HepG2 (cell line): Measurements from ENCODE around the gene RPS6KA2. TPM values are rescaled to one million over a fixed set of nuclear protein-coding genes. Genes with fewer than 3 reads are reported as not detected.

Source experiments
- CCDC6 ChIP-seq: sonication (generic); formaldehyde crosslinking; IDR thresholded peaks from 2 replicates; pipeline ENCODE4 v1.8.1; 2022; ENCODE audit warnings: mild to moderate bottlenecking, missing genetic modification reagents, moderate library complexity
- ELF4 ChIP-seq: sonication (generic); formaldehyde crosslinking; IDR thresholded peaks from 2 replicates; pipeline ENCODE4 v1.5.0; 2020; ENCODE audit warnings: missing genetic modification reagents, mild to moderate bottlenecking, moderate library complexity, borderline replicate concordance
- FOXJ3 ChIP-seq: sonication (generic); formaldehyde crosslinking; IDR thresholded peaks from 2 replicates; pipeline ENCODE4 v1.4.0; 2020; ENCODE audit warnings: missing genetic modification reagents, mild to moderate bottlenecking, borderline replicate concordance
- FOXK2 ChIP-seq: fragments of 450-650 bp; IDR thresholded peaks from 2 replicates; pipeline ENCODE4 v1.6.1; 2016
- HOXA3 ChIP-seq: sonication (generic); formaldehyde crosslinking; IDR thresholded peaks from 2 replicates; pipeline ENCODE4 v1.5.0; 2020; ENCODE audit warnings: missing genetic modification reagents
- MAFG ChIP-seq: sonication (generic); formaldehyde crosslinking; IDR thresholded peaks from 2 replicates; pipeline ENCODE4 v1.5.1; 2020; ENCODE audit warnings: mild to moderate bottlenecking, missing genetic modification reagents
- MXI1 ChIP-seq: IDR thresholded peaks from 3 replicates; pipeline ENCODE4 v1.6.1; 2012; ENCODE audit warnings: low read depth, low read length, inconsistent platforms, borderline replicate concordance
- MZF1 ChIP-seq: sonication (generic); formaldehyde crosslinking; IDR thresholded peaks from 2 replicates; pipeline ENCODE4 v1.8.1; 2023; ENCODE audit warnings: mild to moderate bottlenecking, missing genetic modification reagents, borderline replicate concordance
- PAX8 ChIP-seq: sonication (generic); formaldehyde crosslinking; IDR thresholded peaks from 2 replicates; pipeline ENCODE4 v1.8.0; 2022; ENCODE audit warnings: mild to moderate bottlenecking, missing genetic modification reagents, borderline replicate concordance
- RELA ChIP-seq: sonication (generic); formaldehyde crosslinking; IDR thresholded peaks from 2 replicates; pipeline ENCODE4 v1.4.0; 2020; ENCODE audit warnings: missing genetic modification reagents
- SMC3 ChIP-seq: IDR thresholded peaks from 2 replicates; pipeline ENCODE4 v1.6.1; 2011; ENCODE audit warnings: low read length, improper control_type of control experiment
- STAG1 ChIP-seq: sonication (generic); formaldehyde crosslinking; IDR thresholded peaks from 2 replicates; pipeline ENCODE4 v1.4.0; 2020; ENCODE audit warnings: missing genetic modification reagents
- THAP7 ChIP-seq: sonication (generic); formaldehyde crosslinking; IDR thresholded peaks from 2 replicates; pipeline ENCODE4 v1.8.1; 2023; ENCODE audit warnings: mild to moderate bottlenecking, missing genetic modification reagents
- ZFP37 ChIP-seq: sonication (generic); formaldehyde crosslinking; IDR thresholded peaks from 2 replicates; pipeline ENCODE4 v1.4.0; 2020; ENCODE audit warnings: missing genetic modification reagents, borderline replicate concordance
- ZFY ChIP-seq: sonication (generic); formaldehyde crosslinking; IDR thresholded peaks from 2 replicates; pipeline ENCODE4 v1.4.0; 2020; ENCODE audit warnings: missing genetic modification reagents
- ZNF234 ChIP-seq: sonication (generic); formaldehyde crosslinking; conservative IDR thresholded peaks from 2 replicates; pipeline ENCODE4 v1.5.1; 2020; ENCODE audit warnings: mild to moderate bottlenecking, missing genetic modification reagents
- ZNF768 ChIP-seq: sonication (generic); formaldehyde crosslinking; IDR thresholded peaks from 2 replicates; pipeline ENCODE4 v1.4.0; 2020; ENCODE audit warnings: missing genetic modification reagents
- polyA plus RNA-seq, 8 experiments: library from polyadenylated mRNA; depleted of rRNA in 3 of 8; stranded (reverse) in 7 of 8; unstranded in 1 of 8; fragments of >200 nt; fragmentation: Illumina TruSeq in 4 of 8; extraction: Trizol in 4 of 8; gene quantifications; 2 replicates each; pipeline versions ENCODE4 v1.2.1 to v1.2.3, GENCODE V29; 2011 to 2016; ENCODE audit warnings: low read depth in 4 of 8, missing spikeins in 1 of 8, mixed read lengths in 1 of 8; ENCODE audit not compliant: insufficient read depth in 1 of 8
- total RNA-seq, 5 experiments: library from RNA; depleted of rRNA; stranded (reverse); fragments of >200 nt; fragmentation: Illumina TruSeq; extraction: Trizol; gene quantifications; 2 replicates each; pipeline ENCODE4 v1.2.3, GENCODE V29; 2016; ENCODE audit warnings: low read depth in 1 of 5
- TF ChIP-seq, protein P1 (sequence below): sonication (generic); formaldehyde crosslinking; IDR thresholded peaks from 2 replicates; pipeline ENCODE4 v1.8.0; 2022; ENCODE audit warnings: missing genetic modification reagents, mild to moderate bottlenecking, borderline replicate concordance
- TF ChIP-seq, protein P2 (sequence below): IDR thresholded peaks from 2 replicates; pipeline ENCODE4 v1.6.1; 2016; ENCODE audit warnings: low read depth, borderline replicate concordance
- TF ChIP-seq, protein P3 (sequence below): sonication (generic); formaldehyde crosslinking; IDR thresholded peaks from 2 replicates; pipeline ENCODE4 v1.5.1; 2020; ENCODE audit warnings: mild to moderate bottlenecking, missing genetic modification reagents
- TF ChIP-seq, protein P4 (sequence below): sonication (generic); formaldehyde crosslinking; IDR thresholded peaks from 2 replicates; pipeline ENCODE4 v1.4.0; 2020; ENCODE audit warnings: low read depth, mild to moderate bottlenecking, missing genetic modification reagents

The RPS6KA2 gene
- total and polyA plus RNA-seq, 2 of the 13 experiments (the other 11 are each of a cell fraction or from before 2014, with no cell fraction given) = 0.22 to 0.38 TPM

- peak; percentile 67; the same call in 1 of the 2 replicates for TF ChIP-seq HOXA3 (CRISPR knock-in tag)
- TF ChIP-seq ZFP37 (CRISPR knock-in tag) = no peak
- TF ChIP-seq, protein P1, sequence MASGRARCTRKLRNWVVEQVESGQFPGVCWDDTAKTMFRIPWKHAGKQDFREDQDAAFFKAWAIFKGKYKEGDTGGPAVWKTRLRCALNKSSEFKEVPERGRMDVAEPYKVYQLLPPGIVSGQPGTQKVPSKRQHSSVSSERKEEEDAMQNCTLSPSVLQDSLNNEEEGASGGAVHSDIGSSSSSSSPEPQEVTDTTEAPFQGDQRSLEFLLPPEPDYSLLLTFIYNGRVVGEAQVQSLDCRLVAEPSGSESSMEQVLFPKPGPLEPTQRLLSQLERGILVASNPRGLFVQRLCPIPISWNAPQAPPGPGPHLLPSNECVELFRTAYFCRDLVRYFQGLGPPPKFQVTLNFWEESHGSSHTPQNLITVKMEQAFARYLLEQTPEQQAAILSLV (CRISPR knock-in tag) = 0 out of 2 replicates have a peak, but pooled peaks have one; percentile 74
- no peak for TF ChIP-seq ZNF768 (CRISPR knock-in tag)
- peak; percentile 23; the same call in 1 of the 2 replicates for TF ChIP-seq STAG1 (CRISPR knock-in tag)
- TF ChIP-seq THAP7 = peak; percentile 79
- TF ChIP-seq RELA (CRISPR knock-in tag) = no peak
- 0 out of 2 replicates have a peak, but pooled peaks have one; percentile 63 for TF ChIP-seq FOXJ3
- TF ChIP-seq PAX8 = no peak
- TF ChIP-seq CCDC6 (CRISPR knock-in tag) = peak; percentile 81
- no peak for TF ChIP-seq FOXK2
- no peak for TF ChIP-seq ELF4 (CRISPR knock-in tag)
- 0 out of 2 replicates have a peak, but pooled peaks have one; percentile 47 for TF ChIP-seq MZF1
- TF ChIP-seq, protein P2, sequence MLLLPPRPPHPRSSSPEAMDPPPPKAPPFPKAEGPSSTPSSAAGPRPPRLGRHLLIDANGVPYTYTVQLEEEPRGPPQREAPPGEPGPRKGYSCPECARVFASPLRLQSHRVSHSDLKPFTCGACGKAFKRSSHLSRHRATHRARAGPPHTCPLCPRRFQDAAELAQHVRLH (CRISPR knock-in tag) = peak; percentile 39; the same call in 1 of the 2 replicates
- TF ChIP-seq MXI1 = peak; percentile 30; the same call in 1 of the 3 replicates
- TF ChIP-seq, protein P3, sequence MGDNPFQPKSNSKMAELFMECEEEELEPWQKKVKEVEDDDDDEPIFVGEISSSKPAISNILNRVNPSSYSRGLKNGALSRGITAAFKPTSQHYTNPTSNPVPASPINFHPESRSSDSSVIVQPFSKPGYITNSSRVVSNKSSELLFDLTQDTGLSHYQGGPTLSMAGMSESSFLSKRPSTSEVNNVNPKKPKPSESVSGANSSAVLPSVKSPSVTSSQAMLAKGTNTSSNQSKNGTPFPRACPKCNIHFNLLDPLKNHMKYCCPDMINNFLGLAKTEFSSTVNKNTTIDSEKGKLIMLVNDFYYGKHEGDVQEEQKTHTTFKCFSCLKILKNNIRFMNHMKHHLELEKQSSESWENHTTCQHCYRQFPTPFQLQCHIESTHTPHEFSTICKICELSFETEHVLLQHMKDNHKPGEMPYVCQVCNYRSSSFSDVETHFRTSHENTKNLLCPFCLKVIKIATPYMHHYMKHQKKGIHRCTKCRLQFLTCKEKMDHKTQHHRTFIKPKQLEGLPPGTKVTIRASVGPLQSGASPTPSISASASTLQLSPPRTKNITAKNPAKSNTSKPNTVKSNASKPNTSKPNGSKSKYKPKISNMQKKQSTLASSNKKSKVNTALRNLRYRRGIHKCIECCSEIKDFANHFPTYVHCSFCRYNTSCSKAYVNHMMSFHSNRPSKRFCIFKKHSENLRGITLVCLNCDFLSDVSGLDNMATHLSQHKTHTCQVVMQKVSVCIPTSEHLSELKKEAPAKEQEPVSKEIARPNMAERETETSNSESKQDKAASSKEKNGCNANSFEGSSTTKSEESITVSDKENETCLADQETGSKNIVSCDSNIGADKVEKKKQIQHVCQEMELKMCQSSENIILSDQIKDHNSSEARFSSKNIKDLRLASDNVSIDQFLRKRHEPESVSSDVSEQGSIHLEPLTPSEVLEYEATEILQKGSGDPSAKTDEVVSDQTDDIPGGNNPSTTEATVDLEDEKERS (CRISPR knock-in tag) = peak; percentile 81; the same call in 1 of the 2 replicates
- TF ChIP-seq MAFG (CRISPR knock-in tag) = no peak
- TF ChIP-seq, protein P4, sequence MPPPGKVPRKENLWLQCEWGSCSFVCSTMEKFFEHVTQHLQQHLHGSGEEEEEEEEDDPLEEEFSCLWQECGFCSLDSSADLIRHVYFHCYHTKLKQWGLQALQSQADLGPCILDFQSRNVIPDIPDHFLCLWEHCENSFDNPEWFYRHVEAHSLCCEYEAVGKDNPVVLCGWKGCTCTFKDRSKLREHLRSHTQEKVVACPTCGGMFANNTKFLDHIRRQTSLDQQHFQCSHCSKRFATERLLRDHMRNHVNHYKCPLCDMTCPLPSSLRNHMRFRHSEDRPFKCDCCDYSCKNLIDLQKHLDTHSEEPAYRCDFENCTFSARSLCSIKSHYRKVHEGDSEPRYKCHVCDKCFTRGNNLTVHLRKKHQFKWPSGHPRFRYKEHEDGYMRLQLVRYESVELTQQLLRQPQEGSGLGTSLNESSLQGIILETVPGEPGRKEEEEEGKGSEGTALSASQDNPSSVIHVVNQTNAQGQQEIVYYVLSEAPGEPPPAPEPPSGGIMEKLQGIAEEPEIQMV (CRISPR knock-in tag) = peak; percentile 57
- peak; percentile 65 for TF ChIP-seq ZFY (CRISPR knock-in tag)
- TF ChIP-seq ZNF234 = no peak
- peak; percentile 18; the same call in 1 of the 2 replicates for TF ChIP-seq SMC3
Measured at GRCh38 chr6:166394036-166394892, 232.8 kb downstream of the RPS6KA2 start (continued).
